GM21529 (cell line): ENCODE measurements around the gene FGFRL1.

Experiments
- ATAC-seq: cut with Tn5 transposase; IDR thresholded peaks from one replicate; pipeline ENCODE4 v1.9.1; 2021; ENCODE audit not compliant: unreplicated experiment

Gene FGFRL1

GRCh38 chr4:1004557-1005485, 6.6 kb upstream of the FGFRL1 start:
- no peak for ATAC-seq

- no peak for ATAC-seq
Measured at GRCh38 chr4:1006856-1007255, 4.6 kb upstream of the FGFRL1 start.

- ATAC-seq, result no peak
Measured at GRCh38 chr4:1008840-1009541, 2.4 kb upstream of the FGFRL1 start.

GRCh38 chr4:1009542-1010394, 1.7 kb upstream of the FGFRL1 start:
- ATAC-seq, result peak; percentile 36

GRCh38 chr4:1010395-1011021, 918 bp upstream of the FGFRL1 start:
- ATAC-seq, result peak; percentile 6

- ATAC-seq, result no peak
Measured at GRCh38 chr4:1011666-1012033, 224 bp downstream of the FGFRL1 start.

- no peak for ATAC-seq
Measured at GRCh38 chr4:1012034-1012739, 761 bp downstream of the FGFRL1 start.

- ATAC-seq, result no peak
Measured at GRCh38 chr4:1013225-1014073, 2.0 kb downstream of the FGFRL1 start.

GRCh38 chr4:1014291-1015167, 3.1 kb downstream of the FGFRL1 start:
- ATAC-seq, result no peak

GRCh38 chr4:1015179-1015578, 3.8 kb downstream of the FGFRL1 start:
- no peak for ATAC-seq

GRCh38 chr4:1015746-1016145, 4.3 kb downstream of the FGFRL1 start:
- no peak for ATAC-seq

GRCh38 chr4:1017211-1017610, 5.8 kb downstream of the FGFRL1 start:
- no peak for ATAC-seq

GRCh38 chr4:1017706-1018105, 6.3 kb downstream of the FGFRL1 start:
- no peak for ATAC-seq

- ATAC-seq, result no peak
Measured at GRCh38 chr4:1018147-1019020, 7.0 kb downstream of the FGFRL1 start.

- ATAC-seq, result no peak
Measured at GRCh38 chr4:1019320-1019719, 7.9 kb downstream of the FGFRL1 start.

- no peak for ATAC-seq
Measured at GRCh38 chr4:1019729-1020470, 8.5 kb downstream of the FGFRL1 start.
